Measurements from ENCODE around the gene VAMP5. TPM values are rescaled to one million over a fixed set of nuclear protein-coding genes. Genes with fewer than 3 reads are reported as not detected.

Gene VAMP5
- total RNA-seq, 4 donors from 2014 or later = 6.1 to 45.6 (median 17.0) TPM

- no peak for DNase-seq
- intact Hi-C loops (cut with DNase I) = no loop called here
- peaks cover 24 to 59% (median 29%) of the 10 kb centered on the region in 3 donors for H3K4me1 ChIP-seq
- no peaks in the 10 kb centered on the region for H3K9me3 ChIP-seq
- peaks cover 0 to 33% (median 0%) of the 10 kb centered on the region in 3 donors for H3K36me3 ChIP-seq
- WGBS, 2 donors = 16 to 17% methylated on average over 9 to 19 of the region's 19 CpGs
- peak overlapping the region; percentile 51 to 70 (median 60) for H3K4me3 ChIP-seq
- peak overlapping the region; percentile 93 to 95 (median 94) for H3K27ac ChIP-seq
- no peaks in the 10 kb centered on the region for H3K27me3 ChIP-seq
- TF ChIP-seq POLR2A (IDR thresholded peaks at IDR 0.05) = peak in 1 of 4 donors; percentile 25
- no peak for TF ChIP-seq CTCF (IDR thresholded peaks at IDR 0.05)
These were observed 5.7 kb upstream of the VAMP5 start for GRCh38 chr2:85578243-85579180.

- H3K27me3 ChIP-seq = no peaks in the 10 kb centered on the region
- H3K9me3 ChIP-seq = no peaks in the 10 kb centered on the region
- H3K4me3 ChIP-seq = peak overlapping the region; percentile 51 to 70 (median 60)
- H3K27ac ChIP-seq = peak overlapping the region; percentile 93 to 95 (median 94)
- WGBS, 2 donors = 37 to 40% methylated on average over 4 to 5 of the region's 6 CpGs
- intact Hi-C loops (cut with DNase I) = no loop called here
- H3K36me3 ChIP-seq = peaks cover 0 to 33% (median 0%) of the 10 kb centered on the region in 3 donors
- TF ChIP-seq CTCF (IDR thresholded peaks at IDR 0.05) (no peak), POLR2A (IDR thresholded peaks at IDR 0.05) (no peak)
- no peak for DNase-seq
- H3K4me1 ChIP-seq = peaks cover 29 to 68% (median 34%) of the 10 kb centered on the region in 3 donors
These were observed 4.8 kb upstream of the VAMP5 start for GRCh38 chr2:85579266-85579935.

GRCh38 chr2:85580206-85580605, 4.0 kb upstream of the VAMP5 start:
- H3K27me3 ChIP-seq = no peaks in the 10 kb centered on the region
- peaks cover 0 to 33% (median 0%) of the 10 kb centered on the region in 3 donors for H3K36me3 ChIP-seq
- no peaks in the 10 kb centered on the region for H3K9me3 ChIP-seq
- TF ChIP-seq POLR2A (IDR thresholded peaks at IDR 0.05) (no peak), CTCF (IDR thresholded peaks at IDR 0.05) (no peak)
- H3K4me3 ChIP-seq = no peak overlapping the region
- intact Hi-C loops (cut with DNase I) = no loop called here
- H3K4me1 ChIP-seq = peaks cover 36 to 76% (median 41%) of the 10 kb centered on the region in 3 donors
- H3K27ac ChIP-seq = peak overlapping the region in 3 of 4 donors; percentile 93 to 95 (median 94)
- no peak for DNase-seq
- 76 to 85% methylated on average over 3 of the region's 3 CpGs for WGBS, 2 donors

GRCh38 chr2:85582492-85582891, 1.7 kb upstream of the VAMP5 start:
- WGBS, 2 donors = 50 to 60% methylated on average over 1 of the region's 1 CpG
- Histone ChIP-seq H3K9me3 (no peaks in the 10 kb centered on the region), H3K36me3 (peaks cover 0 to 33% (median 0%) of the 10 kb centered on the region in 3 donors), H3K4me3 (no peak overlapping the region), H3K27me3 (no peaks in the 10 kb centered on the region), H3K4me1 (peaks cover 40 to 82% (median 62%) of the 10 kb centered on the region in 3 donors), H3K27ac (peak overlapping the region in 2 of 4 donors; percentile 0 to 96)
- DNase-seq = no peak
- intact Hi-C loops (cut with DNase I) = no loop called here
- TF ChIP-seq POLR2A (IDR thresholded peaks at IDR 0.05) (no peak), CTCF (IDR thresholded peaks at IDR 0.05) (no peak)
